ENCODE measurements around the gene PTPRG. TPM values are rescaled to one million over a fixed set of nuclear protein-coding genes. Genes with fewer than 3 reads are reported as not detected.

The PTPRG gene
- total RNA-seq, 1 donor from 2014 or later: 0.22 TPM

DNA sequence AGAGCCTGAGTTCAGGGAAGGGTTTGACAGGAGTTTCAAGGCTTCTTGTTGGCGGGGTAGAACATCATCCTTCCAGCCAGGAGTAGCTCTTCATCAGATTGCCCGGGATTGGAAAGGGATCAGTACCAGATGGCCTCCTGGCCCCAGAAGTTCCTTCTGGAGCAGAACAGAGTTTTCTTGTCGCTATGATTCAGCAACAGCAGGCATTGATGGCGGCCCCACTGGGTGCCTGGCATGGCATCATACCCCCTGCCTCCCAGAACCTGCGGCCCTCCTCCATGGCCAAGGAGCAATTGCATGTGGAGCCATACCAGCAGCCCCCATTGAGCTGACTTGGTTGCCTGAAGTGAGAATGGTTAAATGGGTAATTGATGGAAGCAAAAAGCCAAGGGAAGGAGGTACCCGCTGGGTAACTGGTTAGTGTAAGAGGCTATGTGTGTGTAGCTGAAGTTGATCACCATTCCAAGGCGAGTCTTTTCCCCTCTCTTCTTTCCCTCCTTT is 305.6 kb downstream of the PTPRG start:
- intact Hi-C loops (cut with micrococcal nuclease): no loop called here
- CTCF ChIA-PET: no interaction called here
- Mint-ChIP-seq H3K4me3 (no peak overlapping the region), H3K9me3 (no peaks in the 10 kb centered on the region), H3K27ac (no peak overlapping the region), H3K36me3 (ENCODE audit: low read depth) (no peaks in the 10 kb centered on the region), H3K27me3 (no peaks in the 10 kb centered on the region), H3K4me1 (no peaks in the 10 kb centered on the region)
- POLR2A ChIA-PET: no interaction called here
- ATAC-seq (ENCODE audit: low read depth): no peak
- TF ChIP-seq, protein P1, sequence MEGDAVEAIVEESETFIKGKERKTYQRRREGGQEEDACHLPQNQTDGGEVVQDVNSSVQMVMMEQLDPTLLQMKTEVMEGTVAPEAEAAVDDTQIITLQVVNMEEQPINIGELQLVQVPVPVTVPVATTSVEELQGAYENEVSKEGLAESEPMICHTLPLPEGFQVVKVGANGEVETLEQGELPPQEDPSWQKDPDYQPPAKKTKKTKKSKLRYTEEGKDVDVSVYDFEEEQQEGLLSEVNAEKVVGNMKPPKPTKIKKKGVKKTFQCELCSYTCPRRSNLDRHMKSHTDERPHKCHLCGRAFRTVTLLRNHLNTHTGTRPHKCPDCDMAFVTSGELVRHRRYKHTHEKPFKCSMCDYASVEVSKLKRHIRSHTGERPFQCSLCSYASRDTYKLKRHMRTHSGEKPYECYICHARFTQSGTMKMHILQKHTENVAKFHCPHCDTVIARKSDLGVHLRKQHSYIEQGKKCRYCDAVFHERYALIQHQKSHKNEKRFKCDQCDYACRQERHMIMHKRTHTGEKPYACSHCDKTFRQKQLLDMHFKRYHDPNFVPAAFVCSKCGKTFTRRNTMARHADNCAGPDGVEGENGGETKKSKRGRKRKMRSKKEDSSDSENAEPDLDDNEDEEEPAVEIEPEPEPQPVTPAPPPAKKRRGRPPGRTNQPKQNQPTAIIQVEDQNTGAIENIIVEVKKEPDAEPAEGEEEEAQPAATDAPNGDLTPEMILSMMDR (IDR thresholded peaks at IDR 0.05): no peak
- no peak for DNase-seq

DNA sequence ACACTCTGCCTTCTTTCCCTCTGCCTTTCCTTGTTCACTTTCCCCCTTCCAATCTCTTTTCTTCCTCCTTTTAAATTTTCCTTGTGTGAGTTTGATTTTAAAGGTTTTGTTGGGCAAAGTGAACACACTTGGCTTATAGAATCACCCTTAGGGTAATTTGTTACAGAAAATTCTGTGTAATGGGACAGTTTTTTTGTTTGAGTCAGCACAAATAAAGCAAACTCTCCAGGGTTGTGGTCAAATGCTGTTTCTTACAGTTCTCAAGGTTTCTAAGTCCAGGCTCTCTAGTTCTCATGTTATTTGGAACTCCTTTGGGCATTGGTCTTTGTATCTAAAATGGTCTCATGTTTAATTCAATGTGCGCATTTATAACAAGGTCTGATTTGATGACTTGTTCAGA is 307.1 kb downstream of the PTPRG start:
- Mint-ChIP-seq H3K27ac (no peak overlapping the region), H3K9me3 (no peaks in the 10 kb centered on the region), H3K4me1 (no peaks in the 10 kb centered on the region), H3K27me3 (no peaks in the 10 kb centered on the region), H3K4me3 (no peak overlapping the region), H3K36me3 (ENCODE audit: low read depth) (no peaks in the 10 kb centered on the region)
- DNase-seq (no peak), ATAC-seq (ENCODE audit: low read depth) (no peak)
- POLR2A ChIA-PET: no interaction called here
- CTCF ChIA-PET: no interaction called here
- intact Hi-C loops (cut with micrococcal nuclease): no loop called here
- TF ChIP-seq, protein P1 (IDR thresholded peaks at IDR 0.05): no peak

DNA sequence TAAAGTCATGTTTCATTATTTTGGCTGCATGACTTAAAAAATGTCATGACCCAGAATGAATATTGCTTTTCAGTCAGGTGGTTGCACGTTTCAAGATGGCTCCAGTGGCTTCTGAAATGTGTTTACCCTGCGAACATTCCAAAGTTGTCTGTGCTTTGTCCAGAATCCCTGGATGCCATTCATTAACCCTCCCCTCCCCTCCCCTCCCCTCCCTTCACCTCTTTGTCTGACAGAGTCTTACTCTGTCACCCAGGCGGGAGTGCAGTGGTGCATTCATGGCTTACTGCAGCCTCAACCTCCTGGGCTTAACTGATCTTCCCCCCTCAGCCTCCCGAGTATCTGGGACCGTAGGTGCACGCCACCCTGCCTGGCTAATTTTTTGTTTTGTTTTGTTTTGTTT is 308.0 kb downstream of the PTPRG start:
- Mint-ChIP-seq H3K27me3 (no peaks in the 10 kb centered on the region), H3K9me3 (no peaks in the 10 kb centered on the region), H3K4me3 (no peak overlapping the region), H3K36me3 (ENCODE audit: low read depth) (no peaks in the 10 kb centered on the region), H3K27ac (no peak overlapping the region), H3K4me1 (no peaks in the 10 kb centered on the region)
- TF ChIP-seq, protein P1 (IDR thresholded peaks at IDR 0.05): no peak
- ChIA-PET CTCF (no interaction called here), POLR2A (no interaction called here)
- DNase-seq (no peak), ATAC-seq (ENCODE audit: low read depth) (no peak)
- intact Hi-C loops (cut with micrococcal nuclease): no loop called here

DNA sequence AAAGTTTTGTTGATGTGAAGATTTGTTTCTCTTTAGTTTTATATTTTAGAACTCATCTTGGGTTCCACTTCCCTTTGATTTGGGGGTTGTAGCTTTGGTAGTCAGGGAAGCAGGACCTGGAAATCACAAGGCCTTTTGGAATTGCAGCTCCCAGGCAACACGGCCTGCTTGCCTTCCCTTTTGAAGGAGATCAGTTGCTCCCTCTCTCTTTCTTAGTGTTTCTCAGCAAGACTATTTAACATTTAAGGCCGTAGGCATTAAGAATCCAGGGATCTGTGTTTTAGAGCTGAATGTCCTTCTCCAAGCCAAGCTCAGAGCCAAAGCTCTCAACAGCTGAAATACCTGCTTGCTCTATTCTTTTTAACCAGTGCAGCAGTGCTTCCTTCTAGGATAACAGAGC is 310.3 kb downstream of the PTPRG start:
- ATAC-seq (ENCODE audit: low read depth): no peak
- Mint-ChIP-seq H3K27me3 (no peaks in the 10 kb centered on the region), H3K4me1 (no peaks in the 10 kb centered on the region), H3K36me3 (ENCODE audit: low read depth) (no peaks in the 10 kb centered on the region), H3K27ac (no peak overlapping the region), H3K4me3 (no peak overlapping the region), H3K9me3 (no peaks in the 10 kb centered on the region)
- TF ChIP-seq, protein P1 (IDR thresholded peaks at IDR 0.05): no peak
- intact Hi-C loops (cut with micrococcal nuclease): no loop called here
- DNase-seq: no peak
- ChIA-PET CTCF (no interaction called here), POLR2A (no interaction called here)

DNA sequence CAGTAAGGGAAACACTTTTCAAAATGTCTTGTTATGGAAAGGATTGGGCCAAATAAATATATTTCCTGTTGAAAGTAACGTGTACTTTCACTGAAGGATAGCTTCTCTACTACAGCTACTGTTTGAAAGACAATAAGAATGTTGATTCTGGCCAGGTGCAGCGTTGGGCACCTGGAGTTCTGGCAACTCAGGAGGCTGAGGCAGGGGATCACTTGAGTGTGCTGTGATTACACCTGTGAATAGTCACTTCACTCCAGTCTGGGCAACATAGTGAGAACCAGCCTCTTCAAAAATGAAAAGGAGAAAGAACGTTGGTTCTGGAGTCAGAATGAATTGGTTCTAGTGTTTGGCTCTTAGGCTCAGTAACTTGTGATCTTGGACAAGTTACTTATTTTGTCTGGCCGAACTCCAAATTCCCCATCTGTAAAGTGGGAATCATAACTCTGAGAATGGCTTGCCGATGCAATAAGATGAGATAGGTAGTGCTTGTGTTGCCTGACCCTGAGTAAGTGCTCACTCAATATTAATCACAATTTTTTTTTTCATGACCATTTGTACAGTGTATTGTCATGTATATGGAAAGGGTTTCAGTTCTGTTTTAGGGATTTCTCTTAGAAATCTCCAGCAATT is 310.8 kb downstream of the PTPRG start:
- no peak for DNase-seq
- no peaks in the 10 kb centered on the region for H3K4me1 Mint-ChIP-seq
- no peaks in the 10 kb centered on the region for H3K9me3 Mint-ChIP-seq
- TF ChIP-seq, protein P1 (IDR thresholded peaks at IDR 0.05): no peak
- no peak overlapping the region for H3K4me3 Mint-ChIP-seq
- ATAC-seq (ENCODE audit: low read depth): no peak
- H3K36me3 Mint-ChIP-seq (ENCODE audit: low read depth): no peaks in the 10 kb centered on the region
- intact Hi-C loops (cut with micrococcal nuclease): no loop called here
- no peak overlapping the region for H3K27ac Mint-ChIP-seq
- ChIA-PET POLR2A (no interaction called here), CTCF (no interaction called here)
- no peaks in the 10 kb centered on the region for H3K27me3 Mint-ChIP-seq

Data from activated B cell treated with CpG ODN at 0.5 μM for 24 hours (primary cell).